Vagina (tissue), 2 donors: Measurements from ENCODE around the gene INPP5A. TPM values are rescaled to one million over a fixed set of nuclear protein-coding genes. Genes with fewer than 3 reads are reported as not detected.
A peak's percentile ranks its signal among the peaks of the same experiment; 100 is the strongest.

ENCODE experiments used
- DNase-seq, 2 donors: peaks; one replicate each; pipeline ENCODE4 v3.0.0-alpha.2; 2017; ENCODE audit errors: extremely low spot score in 2 of 2
- H3K27ac ChIP-seq: fragments of 200-600 bp; sonication (generic); one replicate; pipeline ENCODE4 v1.5.1; 2019
- H3K27me3 ChIP-seq: fragments of 200-600 bp; sonication (generic); one replicate; pipeline ENCODE4 v1.5.1; 2019
- H3K36me3 ChIP-seq, 2 donors: fragments of 200-600 bp; sonication (generic); one replicate each; pipeline ENCODE4 v1.5.1; 2017 to 2019
- H3K4me1 ChIP-seq: fragments of 200-600 bp; sonication (generic); one replicate; pipeline ENCODE4 v1.5.1; 2019
- H3K4me3 ChIP-seq, 2 donors: fragments of 200-600 bp; sonication (generic); 1 replicate in 1 of 2; 2 replicates in 1 of 2; pipeline ENCODE4 v1.5.1; 2016 to 2019
- H3K9me3 ChIP-seq: fragments of 200-600 bp; sonication (generic); one replicate; pipeline ENCODE4 v1.5.1; 2019
- POLR2A ChIP-seq, 2 donors: fragments of 450-650 bp; IDR thresholded peaks; one replicate each; pipeline ENCODE4 v1.6.1; 2017; ENCODE audit warnings: antibody characterized with exemption in 2 of 2, mild to moderate bottlenecking in 2 of 2, moderate library complexity in 2 of 2
- POLR2AphosphoS5 ChIP-seq, 2 donors: sonication (generic); formaldehyde crosslinking; IDR thresholded peaks; one replicate each; pipeline ENCODE4 v1.9.0; 2017; ENCODE audit warnings: antibody characterized with exemption in 2 of 2, mild to moderate bottlenecking in 2 of 2, low read depth in 1 of 2; ENCODE audit not compliant: insufficient read depth in 1 of 2
- intact Hi-C: fragments of 100-400 bp; cut with DNase I; formaldehyde crosslinking; loops from one replicate; pipeline ENCODE4 v1.15.1; 2023
- total RNA-seq: library from RNA; depleted of rRNA; stranded (reverse); fragments of >200 nt; gene quantifications from one replicate; pipeline ENCODE4 v1.2.3, GENCODE V29; 2016
- TF ChIP-seq, protein P1 (sequence below), 3 experiments: fragments of 450-650 bp in 2 of 3; fragments of 200-600 bp in 1 of 3; sonication (generic) in 1 of 3; IDR thresholded peaks; one replicate each; pipeline ENCODE4 v1.5.1; 2017 to 2019; ENCODE audit warnings: antibody characterized with exemption in 3 of 3, mild to moderate bottlenecking in 2 of 3, moderate library complexity in 2 of 3

Gene INPP5A
- total RNA-seq, 1 donor from 2014 or later, result 24.3 TPM

DNA sequence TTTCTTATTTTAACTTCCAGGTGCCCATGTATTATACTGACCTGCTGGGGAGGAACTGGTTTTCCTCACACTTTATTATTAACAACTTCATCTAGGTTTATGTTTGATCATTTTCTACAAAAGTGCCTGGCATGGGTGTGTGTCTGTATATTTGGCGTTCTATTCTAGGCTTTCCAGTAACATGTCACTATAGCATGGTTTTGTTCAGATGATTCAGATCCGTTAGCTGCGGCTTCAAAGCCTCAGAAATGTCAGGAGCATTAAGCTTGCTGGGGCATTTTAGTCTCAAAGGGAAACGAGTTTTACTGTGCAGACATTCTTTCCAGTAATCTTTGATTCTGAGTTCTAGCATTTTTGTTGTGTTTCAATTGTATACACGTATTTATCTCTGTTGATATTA lies 2.3 kb downstream of the INPP5A start:
- no peak for DNase-seq
- H3K4me1 ChIP-seq, result peaks cover 74% of the 10 kb centered on the region
- no peaks in the 10 kb centered on the region for H3K27me3 ChIP-seq
- H3K9me3 ChIP-seq, result no peaks in the 10 kb centered on the region
- intact Hi-C loops, result loop anchor here (5.0 kb wide), 1 partner anchor 92 kb away; no protein-coding TSS in a partner anchor
- TF ChIP-seq POLR2A (IDR thresholded peaks at IDR 0.05) (no peak), POLR2AphosphoS5 (IDR thresholded peaks at IDR 0.05; ENCODE audit: insufficient read depth in 1 of 2, low read depth in 1 of 2) (no peak)
- TF ChIP-seq, protein P1, sequence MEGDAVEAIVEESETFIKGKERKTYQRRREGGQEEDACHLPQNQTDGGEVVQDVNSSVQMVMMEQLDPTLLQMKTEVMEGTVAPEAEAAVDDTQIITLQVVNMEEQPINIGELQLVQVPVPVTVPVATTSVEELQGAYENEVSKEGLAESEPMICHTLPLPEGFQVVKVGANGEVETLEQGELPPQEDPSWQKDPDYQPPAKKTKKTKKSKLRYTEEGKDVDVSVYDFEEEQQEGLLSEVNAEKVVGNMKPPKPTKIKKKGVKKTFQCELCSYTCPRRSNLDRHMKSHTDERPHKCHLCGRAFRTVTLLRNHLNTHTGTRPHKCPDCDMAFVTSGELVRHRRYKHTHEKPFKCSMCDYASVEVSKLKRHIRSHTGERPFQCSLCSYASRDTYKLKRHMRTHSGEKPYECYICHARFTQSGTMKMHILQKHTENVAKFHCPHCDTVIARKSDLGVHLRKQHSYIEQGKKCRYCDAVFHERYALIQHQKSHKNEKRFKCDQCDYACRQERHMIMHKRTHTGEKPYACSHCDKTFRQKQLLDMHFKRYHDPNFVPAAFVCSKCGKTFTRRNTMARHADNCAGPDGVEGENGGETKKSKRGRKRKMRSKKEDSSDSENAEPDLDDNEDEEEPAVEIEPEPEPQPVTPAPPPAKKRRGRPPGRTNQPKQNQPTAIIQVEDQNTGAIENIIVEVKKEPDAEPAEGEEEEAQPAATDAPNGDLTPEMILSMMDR (IDR thresholded peaks at IDR 0.05), result no peak
- H3K36me3 ChIP-seq, result no peaks in the 10 kb centered on the region
- peak overlapping the region; percentile 74 to 76 for H3K4me3 ChIP-seq
- H3K27ac ChIP-seq, result peak overlapping the region; percentile 85

DNA sequence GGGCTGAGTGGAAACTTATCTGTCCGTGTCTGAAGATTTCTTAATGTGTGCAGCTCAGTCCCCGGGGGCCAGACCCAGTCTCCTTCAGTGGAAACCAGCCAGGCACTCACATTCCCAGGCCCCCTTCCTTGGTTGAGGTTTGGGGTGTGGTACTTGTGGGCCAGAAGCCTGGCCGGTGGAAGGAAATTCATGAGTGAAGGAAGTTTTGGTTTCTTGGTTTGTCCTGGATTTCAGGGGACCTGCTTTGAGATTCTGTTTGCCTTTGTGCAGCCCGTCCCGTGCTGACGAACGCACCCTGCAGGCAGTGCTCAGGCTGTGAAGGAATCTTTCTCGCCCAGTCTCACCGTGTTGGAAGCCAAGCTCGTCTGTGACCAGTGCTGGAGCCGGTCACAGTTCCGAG lies 2.9 kb downstream of the INPP5A start:
- H3K36me3 ChIP-seq, result no peaks in the 10 kb centered on the region
- no peak for DNase-seq
- H3K9me3 ChIP-seq, result no peaks in the 10 kb centered on the region
- H3K4me3 ChIP-seq, result peak overlapping the region; percentile 74 to 76
- TF ChIP-seq POLR2A (IDR thresholded peaks at IDR 0.05) (no peak), POLR2AphosphoS5 (IDR thresholded peaks at IDR 0.05; ENCODE audit: insufficient read depth in 1 of 2, low read depth in 1 of 2) (no peak)
- TF ChIP-seq, protein P1 (IDR thresholded peaks at IDR 0.05), result no peak
- H3K4me1 ChIP-seq, result peaks cover 77% of the 10 kb centered on the region
- intact Hi-C loops, result no loop called here
- peak overlapping the region; percentile 85 for H3K27ac ChIP-seq
- H3K27me3 ChIP-seq, result no peaks in the 10 kb centered on the region

DNA sequence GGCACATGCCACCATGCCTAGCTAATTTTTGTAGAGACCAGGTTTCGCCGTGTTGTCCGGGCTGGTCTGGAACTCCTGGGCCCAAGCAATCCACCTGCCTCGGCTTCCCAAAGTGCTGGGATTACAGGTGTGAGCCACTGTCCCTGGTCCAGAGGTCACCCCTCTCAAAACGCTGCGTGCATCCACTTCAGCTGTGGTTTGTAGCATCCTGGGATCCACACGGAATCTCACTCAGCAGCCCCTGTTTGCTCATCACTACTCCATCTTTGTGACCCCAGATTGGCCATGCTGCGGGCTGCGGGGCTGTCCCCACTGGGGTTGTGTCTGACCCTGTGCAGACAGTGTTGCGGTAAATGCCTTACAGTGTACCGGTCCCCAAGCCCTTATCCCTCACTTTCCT lies 3.5 kb downstream of the INPP5A start:
- TF ChIP-seq, protein P1 (IDR thresholded peaks at IDR 0.05), result no peak
- no peak for TF ChIP-seq POLR2AphosphoS5 (IDR thresholded peaks at IDR 0.05; ENCODE audit: insufficient read depth in 1 of 2, low read depth in 1 of 2)
- no peak for TF ChIP-seq POLR2A (IDR thresholded peaks at IDR 0.05)
- H3K27me3 ChIP-seq, result no peaks in the 10 kb centered on the region
- intact Hi-C loops, result no loop called here
- H3K36me3 ChIP-seq, result no peaks in the 10 kb centered on the region
- peaks cover 76% of the 10 kb centered on the region for H3K4me1 ChIP-seq
- H3K27ac ChIP-seq, result no peak overlapping the region
- no peak for DNase-seq
- no peaks in the 10 kb centered on the region for H3K9me3 ChIP-seq
- H3K4me3 ChIP-seq, result no peak overlapping the region

DNA sequence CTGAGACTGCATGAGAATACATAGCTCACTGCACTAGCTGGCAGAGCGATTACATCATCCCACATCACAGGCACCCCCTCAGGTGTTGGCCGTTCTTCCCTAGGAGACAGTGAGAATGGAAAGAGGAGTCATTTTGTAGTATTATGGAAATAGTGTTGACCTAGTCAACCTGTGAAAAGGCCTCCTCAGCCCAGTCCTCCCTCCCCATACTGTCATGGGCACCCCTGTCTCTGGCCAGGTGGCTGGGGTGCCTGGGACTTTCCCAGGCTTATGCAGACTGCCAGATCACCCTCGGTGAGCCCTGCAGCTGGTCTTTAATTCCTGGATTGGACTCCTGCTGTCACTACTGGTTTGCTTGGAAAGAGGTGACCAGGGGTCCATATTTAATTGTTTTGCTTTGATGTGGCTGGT lies 4.0 kb downstream of the INPP5A start:
- intact Hi-C loops, result no loop called here
- Histone ChIP-seq H3K36me3 (no peaks in the 10 kb centered on the region), H3K27me3 (no peaks in the 10 kb centered on the region), H3K9me3 (no peaks in the 10 kb centered on the region), H3K27ac (no peak overlapping the region), H3K4me1 (peaks cover 77% of the 10 kb centered on the region), H3K4me3 (no peak overlapping the region)
- TF ChIP-seq, protein P1 (IDR thresholded peaks at IDR 0.05), result no peak
- no peak for TF ChIP-seq POLR2A (IDR thresholded peaks at IDR 0.05)
- TF ChIP-seq POLR2AphosphoS5 (IDR thresholded peaks at IDR 0.05; ENCODE audit: insufficient read depth in 1 of 2, low read depth in 1 of 2), result no peak
- DNase-seq, result no peak

DNA sequence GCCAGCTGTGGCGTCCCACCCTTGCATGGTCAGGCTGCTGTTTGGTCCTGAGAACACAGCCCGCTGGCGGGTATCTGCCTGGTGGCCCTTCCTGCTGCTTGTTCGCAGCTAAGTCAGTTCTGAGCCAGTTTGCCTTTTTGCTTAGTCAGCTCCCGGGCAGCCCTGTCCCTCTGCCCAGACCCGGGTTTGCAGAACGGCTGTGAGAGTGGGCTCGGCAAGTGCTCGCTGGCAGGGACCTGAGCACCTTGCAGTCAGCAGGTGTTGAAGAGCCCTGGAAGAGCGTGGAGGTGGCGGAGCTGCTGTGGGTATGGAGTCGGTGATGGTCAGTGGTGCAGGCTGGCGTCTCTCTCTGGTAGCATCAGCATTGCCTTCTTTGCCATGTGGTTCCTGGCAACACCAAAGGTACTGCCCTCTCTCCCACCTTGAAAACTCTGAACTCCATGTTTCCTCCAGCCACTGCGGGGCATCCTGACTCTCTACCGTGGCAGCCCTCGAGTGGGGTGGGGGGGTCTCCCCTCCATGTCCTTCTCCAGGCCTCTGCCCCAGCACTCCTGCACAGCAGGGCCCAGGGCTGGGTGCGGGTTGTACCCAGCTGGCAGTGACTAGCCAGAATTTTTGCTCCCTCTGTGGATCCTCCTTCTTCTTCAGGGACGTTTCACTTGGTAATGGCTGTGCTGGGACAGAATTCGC lies 4.6 kb downstream of the INPP5A start:
- TF ChIP-seq POLR2A (IDR thresholded peaks at IDR 0.05), result no peak
- no peak for TF ChIP-seq POLR2AphosphoS5 (IDR thresholded peaks at IDR 0.05; ENCODE audit: insufficient read depth in 1 of 2, low read depth in 1 of 2)
- TF ChIP-seq, protein P1 (IDR thresholded peaks at IDR 0.05), result no peak
- no peak overlapping the region for H3K4me3 ChIP-seq
- H3K27ac ChIP-seq, result no peak overlapping the region
- no peaks in the 10 kb centered on the region for H3K27me3 ChIP-seq
- intact Hi-C loops, result no loop called here
- H3K36me3 ChIP-seq, result no peaks in the 10 kb centered on the region
- H3K9me3 ChIP-seq, result no peaks in the 10 kb centered on the region
- no peak for DNase-seq
- peaks cover 83% of the 10 kb centered on the region for H3K4me1 ChIP-seq
